SH-SY5Y (cell line): Measurements from ENCODE around the gene SPRR1B.

ENCODE experiments used
- GATA2 ChIP-seq: IDR thresholded peaks from 2 replicates; pipeline ENCODE4 v1.6.1; 2011; ENCODE audit warnings: mild to moderate bottlenecking, low read depth, low read length
- GATA3 ChIP-seq: IDR thresholded peaks from 2 replicates; pipeline ENCODE4 v1.6.1; 2011; ENCODE audit warnings: low read depth, mild to moderate bottlenecking, low read length, moderate library complexity

DNA sequence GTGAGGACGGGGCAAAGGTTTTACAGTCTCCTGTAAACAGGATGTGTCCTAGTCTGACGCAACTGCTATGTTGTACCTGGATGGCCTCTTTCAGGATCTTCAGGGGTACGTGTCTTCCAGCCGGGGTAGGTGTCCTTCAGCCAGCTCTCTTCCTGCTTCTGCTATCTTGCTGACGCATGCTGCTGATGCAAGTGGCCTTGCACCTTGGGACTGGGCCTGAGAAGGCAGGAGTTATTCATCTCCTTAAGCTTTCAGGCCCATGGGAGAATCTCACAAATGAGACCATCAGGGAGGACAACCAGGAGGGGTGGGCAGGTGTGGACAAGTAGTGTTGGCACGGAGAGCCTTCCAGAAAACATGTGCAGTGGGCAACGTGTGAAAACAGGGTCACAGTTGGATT is 7.9 kb upstream of the SPRR1B start:
- TF ChIP-seq GATA3 (no peak), GATA2 (no peak)
